Thyroid gland (tissue), 4 donors: ENCODE measurements around the gene SOWAHA. TPM values are rescaled to one million over a fixed set of nuclear protein-coding genes. Genes with fewer than 3 reads are reported as not detected.

Experiments
- DNase-seq, 2 donors: peaks; one replicate each; pipeline ENCODE4 v3.0.0-alpha.2; 2019
- H3K27ac ChIP-seq, 3 donors: fragments of 200-600 bp; sonication (generic); 1 replicate in 2 of 3; 2 replicates in 1 of 3; pipeline ENCODE4 v1.5.1; 2016 to 2019; ENCODE audit warnings: mild to moderate bottlenecking in 1 of 3, moderate library complexity in 1 of 3
- H3K27me3 ChIP-seq: fragments of 200-600 bp; sonication (generic); one replicate; pipeline ENCODE4 v1.5.1; 2019
- H3K36me3 ChIP-seq, 2 donors: fragments of 200-600 bp; sonication (generic); one replicate each; pipeline ENCODE4 v1.5.1; 2016 to 2019
- H3K4me1 ChIP-seq, 2 donors: fragments of 200-600 bp; sonication (generic); one replicate each; pipeline ENCODE4 v1.5.1; 2017 to 2019
- H3K4me3 ChIP-seq, 3 donors: fragments of 200-600 bp; sonication (generic); replicated peaks in 1 of 3; 1 replicate in 2 of 3; 2 replicates in 1 of 3; pipeline ENCODE4 v1.5.1; 2016; ENCODE audit warnings: mild to moderate bottlenecking in 1 of 3
- H3K9me3 ChIP-seq: fragments of 200-600 bp; sonication (generic); one replicate; pipeline ENCODE4 v1.5.1; 2017
- POLR2A ChIP-seq, 2 donors: fragments of 450-650 bp; IDR thresholded peaks; one replicate each; pipeline ENCODE4 v1.6.1; 2017; ENCODE audit warnings: antibody characterized with exemption in 2 of 2, mild to moderate bottlenecking in 2 of 2, moderate library complexity in 1 of 2
- WGBS, 2 donors: methylation state at CpG; one replicate each; pipeline ENCODE4 v1.1.5; 2017; 5-methylcytosine and 5-hydroxymethylcytosine counted together
- intact Hi-C: fragments of 100-400 bp; cut with DNase I; formaldehyde crosslinking; loops from one replicate; pipeline ENCODE4 v1.15.1; 2023
- total RNA-seq, 4 donors: library from RNA; depleted of rRNA; stranded (reverse); fragments of >200 nt; gene quantifications; one replicate each; pipeline ENCODE4 v1.2.3, GENCODE V29; 2016
- TF ChIP-seq, protein P1 (sequence below), 6 experiments: fragments of 200-600 bp in 3 of 6; fragments of 450-650 bp in 3 of 6; sonication (generic) in 3 of 6; IDR thresholded peaks; one replicate each; pipeline ENCODE4 v1.5.1; 2016 to 2019; ENCODE audit warnings: antibody characterized with exemption in 6 of 6, mild to moderate bottlenecking in 2 of 6, inconsistent platforms in 1 of 6, moderate library complexity in 1 of 6

Gene SOWAHA
- total RNA-seq, 4 donors from 2014 or later = 3.7 to 9.3 (median 4.6) TPM

DNA sequence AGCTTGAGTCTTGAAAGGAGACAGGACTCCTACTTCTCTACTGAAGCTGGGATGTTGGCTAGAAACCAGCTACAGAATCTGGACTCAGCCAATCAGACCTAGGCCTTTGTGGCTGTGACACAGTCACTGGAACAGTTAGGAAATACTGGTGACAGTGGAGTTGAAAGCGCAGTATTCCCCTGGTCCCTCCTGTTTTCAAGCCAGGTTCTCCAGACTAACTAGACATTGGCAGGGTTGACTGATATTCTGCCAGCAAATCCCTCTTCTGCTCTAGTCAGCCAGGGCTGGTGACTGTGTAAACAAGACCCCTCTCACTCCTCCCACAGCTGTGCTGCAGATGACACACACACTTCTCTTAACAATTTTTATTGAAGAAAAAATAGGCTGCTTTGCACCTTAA lies 8.7 kb downstream of the SOWAHA start:
- 25 to 64% methylated on average over 1 of the region's 1 CpG for WGBS, 2 donors

DNA sequence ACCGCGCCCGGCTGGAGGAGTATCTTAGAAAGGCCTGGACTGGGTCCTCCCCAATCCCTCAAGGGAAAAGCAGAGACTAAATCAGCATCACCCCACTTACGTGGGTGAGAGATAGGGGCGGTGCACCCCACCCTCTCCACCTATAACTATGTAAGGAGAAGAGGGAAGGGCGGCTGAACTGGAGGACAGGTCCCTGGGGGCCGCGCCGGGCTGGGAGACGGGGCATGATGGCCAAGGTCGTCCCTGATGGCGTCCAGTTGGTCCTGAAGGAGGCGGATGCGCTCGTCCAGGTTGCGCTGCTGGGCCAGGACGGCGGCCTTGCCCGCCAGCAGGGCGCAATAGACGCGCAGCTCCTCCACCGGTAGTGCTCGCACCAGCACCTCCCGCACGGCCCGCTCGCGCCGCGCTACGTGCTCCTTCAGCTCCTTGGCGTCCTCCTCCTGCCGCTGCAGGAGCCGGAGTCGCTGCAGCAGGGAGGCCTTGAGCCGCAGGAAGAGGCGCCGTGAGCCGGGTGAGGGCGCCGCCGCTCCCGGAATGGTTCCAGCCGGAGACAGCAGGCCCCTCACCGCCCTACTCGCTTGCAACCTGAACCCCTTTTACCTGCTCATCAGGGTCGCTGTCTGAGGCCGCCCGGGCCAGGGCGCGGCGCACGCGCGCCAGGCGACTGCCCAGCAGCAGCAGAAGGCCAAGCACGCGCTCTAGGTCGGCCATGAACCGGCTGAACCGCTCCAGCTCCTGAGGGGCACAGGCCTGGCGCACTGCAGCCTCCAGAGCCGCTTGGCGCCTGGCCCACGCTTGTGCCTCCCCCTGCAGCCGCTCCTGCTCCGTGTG lies 9.8 kb downstream of the SOWAHA start:
- intact Hi-C loops = loop anchor here (10.0 kb wide), 3 partner anchors 78 to 438 kb away; partner anchors contain the start of gene CCNI2
- Histone ChIP-seq H3K36me3 (no peaks in the 10 kb centered on the region), H3K4me3 (no peak overlapping the region), H3K27me3 (no peaks in the 10 kb centered on the region), H3K27ac (no peak overlapping the region), H3K4me1 (peaks cover 3 to 12% of the 10 kb centered on the region in 2 donors), H3K9me3 (no peaks in the 10 kb centered on the region)
- DNase-seq = peak; percentile 61 to 67
- WGBS, 2 donors = 54 to 56% methylated on average over 15 to 25 of the region's 68 CpGs
- TF ChIP-seq POLR2A (IDR thresholded peaks at IDR 0.05) = peak in 1 of 2 donors; percentile 8
- TF ChIP-seq, protein P1, sequence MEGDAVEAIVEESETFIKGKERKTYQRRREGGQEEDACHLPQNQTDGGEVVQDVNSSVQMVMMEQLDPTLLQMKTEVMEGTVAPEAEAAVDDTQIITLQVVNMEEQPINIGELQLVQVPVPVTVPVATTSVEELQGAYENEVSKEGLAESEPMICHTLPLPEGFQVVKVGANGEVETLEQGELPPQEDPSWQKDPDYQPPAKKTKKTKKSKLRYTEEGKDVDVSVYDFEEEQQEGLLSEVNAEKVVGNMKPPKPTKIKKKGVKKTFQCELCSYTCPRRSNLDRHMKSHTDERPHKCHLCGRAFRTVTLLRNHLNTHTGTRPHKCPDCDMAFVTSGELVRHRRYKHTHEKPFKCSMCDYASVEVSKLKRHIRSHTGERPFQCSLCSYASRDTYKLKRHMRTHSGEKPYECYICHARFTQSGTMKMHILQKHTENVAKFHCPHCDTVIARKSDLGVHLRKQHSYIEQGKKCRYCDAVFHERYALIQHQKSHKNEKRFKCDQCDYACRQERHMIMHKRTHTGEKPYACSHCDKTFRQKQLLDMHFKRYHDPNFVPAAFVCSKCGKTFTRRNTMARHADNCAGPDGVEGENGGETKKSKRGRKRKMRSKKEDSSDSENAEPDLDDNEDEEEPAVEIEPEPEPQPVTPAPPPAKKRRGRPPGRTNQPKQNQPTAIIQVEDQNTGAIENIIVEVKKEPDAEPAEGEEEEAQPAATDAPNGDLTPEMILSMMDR (IDR thresholded peaks at IDR 0.05) = peak in 1 of 6 experiments; percentile 3

More for the DNA sequence above, 8.7 kb downstream of the SOWAHA start:
- Histone ChIP-seq H3K4me1 (peaks cover 3 to 12% of the 10 kb centered on the region in 2 donors), H3K9me3 (no peaks in the 10 kb centered on the region), H3K36me3 (no peaks in the 10 kb centered on the region), H3K4me3 (no peak overlapping the region), H3K27ac (no peak overlapping the region), H3K27me3 (no peaks in the 10 kb centered on the region)
- peak; percentile 74 to 75 for DNase-seq
- intact Hi-C loops = loop anchor here (10.0 kb wide), 3 partner anchors 77 to 437 kb away; partner anchors contain the start of gene CCNI2
- TF ChIP-seq, protein P1 (IDR thresholded peaks at IDR 0.05) = no peak
- TF ChIP-seq POLR2A (IDR thresholded peaks at IDR 0.05) = no peak

DNA sequence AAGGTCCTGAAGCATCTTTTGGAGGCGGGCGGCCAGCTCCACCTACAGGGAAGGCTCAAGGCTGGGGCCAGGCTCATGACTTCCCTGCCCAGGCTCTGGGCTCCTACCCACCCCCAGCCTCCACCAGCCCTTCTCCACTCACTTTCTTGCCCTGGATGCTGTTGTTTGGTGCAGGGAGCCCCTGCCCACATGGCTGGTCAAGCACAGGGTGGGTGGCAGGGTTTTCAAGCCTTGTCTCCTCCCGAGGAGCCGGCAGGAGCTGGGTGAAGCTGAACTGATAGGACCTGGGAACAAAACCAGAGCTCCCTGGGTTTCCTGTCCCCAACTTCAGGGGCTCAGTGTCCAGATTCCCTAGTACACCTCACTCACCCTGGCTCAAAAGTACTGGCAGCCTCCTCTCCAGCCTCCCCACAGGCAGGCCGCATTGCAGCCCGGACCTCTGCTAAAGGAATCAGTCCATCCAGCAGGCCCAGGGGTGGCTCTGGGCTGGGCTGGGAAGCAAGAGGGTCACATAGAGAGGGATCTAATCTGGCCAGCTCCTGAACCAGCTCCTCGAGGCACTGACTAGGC lies 10.5 kb downstream of the SOWAHA start:
- intact Hi-C loops = loop anchor here (10.0 kb wide), 3 partner anchors 79 to 439 kb away; partner anchors contain the start of gene CCNI2
- Histone ChIP-seq H3K4me1 (peaks cover 3 to 12% of the 10 kb centered on the region in 2 donors), H3K27ac (no peak overlapping the region), H3K4me3 (no peak overlapping the region), H3K27me3 (no peaks in the 10 kb centered on the region), H3K36me3 (no peaks in the 10 kb centered on the region), H3K9me3 (no peaks in the 10 kb centered on the region)
- DNase-seq = no peak
- WGBS, 2 donors = 79 to 90% methylated on average over 3 to 7 of the region's 7 CpGs
- TF ChIP-seq, protein P1 (IDR thresholded peaks at IDR 0.05) = no peak
- no peak for TF ChIP-seq POLR2A (IDR thresholded peaks at IDR 0.05)

DNA sequence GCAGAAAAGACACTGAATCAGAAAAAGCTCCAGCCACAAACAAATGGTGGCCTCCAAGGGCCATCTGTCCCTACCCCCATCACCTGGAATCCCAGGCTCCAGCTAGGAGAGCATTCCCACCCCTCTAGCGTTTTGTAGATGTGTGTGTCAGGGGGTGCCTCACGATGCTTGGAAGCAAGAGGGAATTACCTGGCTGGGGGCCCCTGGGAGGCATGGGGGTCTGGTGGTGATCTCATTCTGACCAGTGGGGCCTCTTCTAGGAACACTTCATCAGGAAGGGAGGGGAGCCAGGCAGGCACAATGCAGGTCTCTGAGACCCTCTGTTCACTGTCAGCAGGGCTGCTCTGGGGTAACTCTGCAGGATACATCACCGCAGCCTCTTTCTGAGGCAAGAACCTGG lies 11.3 kb downstream of the SOWAHA start:
- H3K9me3 ChIP-seq = no peaks in the 10 kb centered on the region
- H3K4me1 ChIP-seq = peaks cover 9 to 19% of the 10 kb centered on the region in 2 donors

More for the DNA sequence above, 11.3 kb downstream of the SOWAHA start:
- Histone ChIP-seq H3K27me3 (no peaks in the 10 kb centered on the region), H3K4me3 (no peak overlapping the region), H3K27ac (no peak overlapping the region), H3K36me3 (no peaks in the 10 kb centered on the region)
- no peak for DNase-seq
- 93 to 94% methylated on average over 3 of the region's 3 CpGs for WGBS, 2 donors
- intact Hi-C loops = loop anchor here (10.0 kb wide), 3 partner anchors 80 to 440 kb away; partner anchors contain the start of gene CCNI2
- no peak for TF ChIP-seq POLR2A (IDR thresholded peaks at IDR 0.05)
- TF ChIP-seq, protein P1 (IDR thresholded peaks at IDR 0.05) = no peak
